GM12873 (cell line): Measurements from ENCODE around the gene GAS7.

Experiments used
- CTCF ChIP-seq: IDR thresholded peaks from 2 replicates; pipeline ENCODE4 v1.5.1; 2012; ENCODE audit warnings: low read depth, mild to moderate bottlenecking, moderate library complexity, low read length, control low read depth; ENCODE audit not compliant: insufficient read depth; ENCODE audit errors: missing control alignments

The GAS7 gene

DNA sequence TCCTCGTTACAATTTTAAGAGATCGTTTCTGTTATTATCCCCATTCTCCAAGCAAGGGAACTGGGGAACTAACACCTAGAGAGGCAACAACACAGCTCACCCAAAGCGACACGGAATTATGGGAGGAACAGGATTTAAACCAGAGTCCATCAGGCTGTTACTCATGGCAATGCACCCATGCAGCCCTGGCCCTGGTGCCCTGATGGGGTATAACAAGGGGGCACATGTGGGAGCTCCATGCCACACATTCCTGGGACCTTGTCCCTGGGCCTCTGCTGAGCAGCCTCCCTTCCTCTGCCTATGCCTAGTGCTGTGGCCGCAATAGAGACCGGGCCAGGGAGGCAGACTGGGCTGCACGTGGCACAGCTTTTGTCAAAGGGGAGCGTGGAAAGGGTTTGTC is 280.1 kb downstream of the GAS7 start:
- no peak for TF ChIP-seq CTCF

- no peak for TF ChIP-seq CTCF
Measured at GRCh38 chr17:9917801-9918200, 280.6 kb downstream of the GAS7 start.

- no peak for TF ChIP-seq CTCF
Measured at GRCh38 chr17:9917131-9917530, 281.3 kb downstream of the GAS7 start.

DNA sequence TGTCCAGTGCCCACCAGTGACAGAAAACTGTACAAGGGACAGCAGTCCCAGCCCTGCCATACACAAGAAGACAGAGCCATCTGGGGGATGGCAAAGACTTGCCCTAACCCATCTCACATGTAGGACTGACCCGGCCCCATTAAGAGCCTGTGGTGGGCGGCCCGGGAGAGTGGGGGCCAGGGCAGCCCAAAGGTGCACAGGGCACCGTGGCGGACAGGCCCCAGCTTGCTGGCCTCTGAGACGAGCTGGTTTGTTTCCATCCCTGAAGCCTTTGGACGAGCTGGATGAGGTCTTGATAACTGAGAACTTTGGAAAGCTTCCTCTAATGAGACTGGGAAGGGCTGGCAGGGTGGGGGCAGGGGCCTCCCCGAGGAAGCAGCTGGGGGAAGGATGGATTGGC is 282.3 kb downstream of the GAS7 start:
- no peak for TF ChIP-seq CTCF

DNA sequence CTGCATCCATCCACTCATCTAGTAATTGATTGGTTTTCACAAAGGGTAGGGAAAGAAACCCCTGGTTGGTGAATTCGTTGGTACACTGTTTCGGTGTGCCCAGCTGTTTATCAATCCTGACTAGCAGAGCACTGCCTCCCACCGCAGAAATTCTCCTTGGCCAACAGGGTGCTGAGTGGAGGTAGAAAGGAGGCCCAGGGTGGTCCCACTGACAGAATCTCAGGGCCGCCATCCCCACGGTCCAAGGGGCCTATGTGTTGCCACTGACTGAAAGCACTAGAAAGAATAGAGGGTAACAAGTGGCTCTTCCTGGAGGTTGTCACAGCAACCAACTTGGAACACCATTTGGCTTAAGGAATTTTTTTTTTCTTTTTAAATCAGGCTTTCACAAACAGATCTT is 284.9 kb downstream of the GAS7 start:
- no peak for TF ChIP-seq CTCF

DNA sequence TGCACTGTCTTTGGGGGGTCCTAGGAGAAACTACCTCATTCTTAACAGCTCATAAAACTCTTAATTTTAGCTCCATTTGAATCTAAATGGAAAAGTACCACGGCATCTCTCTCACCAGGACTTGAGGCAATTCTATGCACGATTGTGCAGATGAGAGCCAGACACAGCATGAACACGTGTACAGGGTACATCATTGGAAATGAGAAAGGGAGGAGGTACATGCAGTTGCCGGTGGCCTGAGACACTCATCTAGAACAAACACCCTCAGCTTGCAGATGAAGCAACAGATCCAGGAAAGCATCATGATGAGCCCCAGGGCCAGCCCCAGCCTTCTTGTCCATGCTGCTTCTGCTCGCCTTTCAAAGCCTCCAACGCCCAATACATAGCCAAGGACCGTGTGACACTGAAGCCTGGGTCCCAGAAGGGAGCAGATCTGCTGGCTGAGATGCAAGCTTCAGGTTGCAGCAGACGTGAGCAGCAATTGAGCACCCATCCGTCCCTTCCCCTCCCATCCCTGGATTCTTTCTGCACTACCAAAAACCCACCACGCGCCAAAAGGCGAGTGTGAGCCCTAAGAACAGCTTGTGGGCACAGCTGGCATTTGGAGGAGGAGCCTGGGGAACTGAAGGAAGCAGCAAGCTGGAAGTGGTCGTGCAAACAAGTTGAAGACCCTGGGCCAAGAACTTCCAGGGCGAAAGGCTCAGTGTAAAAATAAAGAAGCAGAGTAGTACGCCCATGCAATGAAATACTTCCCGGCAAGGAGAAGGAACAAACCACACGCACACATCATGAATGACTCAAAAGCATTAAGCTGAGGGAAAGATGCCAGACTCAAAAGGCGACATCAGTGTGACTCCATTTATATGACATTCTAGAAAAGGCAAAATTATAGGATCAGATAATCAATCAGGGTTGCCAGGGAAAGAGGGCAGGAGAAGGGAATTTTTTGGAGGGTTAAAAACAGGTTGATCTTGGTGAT is 286.0 kb downstream of the GAS7 start:
- no peak for TF ChIP-seq CTCF

GRCh38 chr17:9911089-9911488 is 287.3 kb downstream of the GAS7 start:
- no peak for TF ChIP-seq CTCF
